Liver (tissue), 9 donors: Measurements from ENCODE around the gene RELN. TPM values are rescaled to one million over a fixed set of nuclear protein-coding genes. Genes with fewer than 3 reads are reported as not detected.

Source experiments
- DNase-seq: peaks from one replicate; pipeline ENCODE4 v3.0.0-alpha.2; 2017; ENCODE audit warnings: low spot score
- H3K27ac ChIP-seq, 2 donors: one replicate each; pipeline ENCODE4 v1.7.0; 2013; ENCODE audit warnings: inconsistent platforms in 2 of 2, low read length in 2 of 2, control low read depth in 1 of 2, low read depth in 1 of 2, mild to moderate bottlenecking in 1 of 2
- H3K27me3 ChIP-seq, 4 donors: one replicate each; pipeline versions ENCODE4 v1.6.1 to v1.7.0; 2013; ENCODE audit warnings: low read length in 3 of 4, inconsistent platforms in 1 of 4, mild to moderate bottlenecking in 1 of 4, moderate library complexity in 1 of 4; ENCODE audit not compliant: control insufficient read depth in 4 of 4, insufficient read depth in 4 of 4
- H3K36me3 ChIP-seq, 4 donors: one replicate each; pipeline versions ENCODE4 v1.6.1 to v1.7.0; 2013; ENCODE audit warnings: low read length in 3 of 4, mild to moderate bottlenecking in 3 of 4, low read depth in 1 of 4, moderate library complexity in 1 of 4; ENCODE audit not compliant: control insufficient read depth in 4 of 4, insufficient read depth in 3 of 4
- H3K4me1 ChIP-seq, 4 donors: one replicate each; pipeline versions ENCODE4 v1.6.1 to v1.7.0; 2013; ENCODE audit warnings: low read length in 3 of 4, mild to moderate bottlenecking in 3 of 4, moderate library complexity in 1 of 4; ENCODE audit not compliant: control insufficient read depth in 4 of 4, insufficient read depth in 4 of 4
- H3K4me3 ChIP-seq, 3 donors: one replicate each; pipeline versions ENCODE4 v1.6.1 to v1.7.0; 2013; ENCODE audit warnings: low read length in 3 of 3, control low read depth in 1 of 3, low read depth in 1 of 3, mild to moderate bottlenecking in 1 of 3
- H3K9ac ChIP-seq, 2 donors: one replicate each; pipeline ENCODE4 v1.7.0; 2013; ENCODE audit warnings: low read length in 2 of 2, mild to moderate bottlenecking in 2 of 2, moderate library complexity in 2 of 2, control low read depth in 1 of 2, low read depth in 1 of 2
- H3K9me3 ChIP-seq, 4 donors: one replicate each; pipeline versions ENCODE4 v1.6.1 to v1.7.0; 2013; ENCODE audit warnings: low read length in 3 of 4; ENCODE audit not compliant: control insufficient read depth in 4 of 4
- CTCF ChIP-seq: fragments of 150-350 bp; IDR thresholded peaks from 2 replicates; pipeline ENCODE4 v1.5.1; 2017; ENCODE audit warnings: improper control_type of control experiment, low read depth, low read length; ENCODE audit not compliant: missing input control
- EGR1 ChIP-seq, 2 donors: IDR thresholded peaks; 2 replicates each; pipeline ENCODE4 v1.6.1; 2016 to 2018; ENCODE audit warnings: antibody characterized with exemption in 2 of 2, low read depth in 2 of 2
- FOXA1 ChIP-seq: IDR thresholded peaks from 2 replicates; pipeline ENCODE4 v1.6.1; 2016; ENCODE audit warnings: antibody characterized with exemption
- FOXA2 ChIP-seq: IDR thresholded peaks from 2 replicates; pipeline ENCODE4 v1.6.1; 2016; ENCODE audit warnings: antibody characterized with exemption
- GABPA ChIP-seq, 2 donors: IDR thresholded peaks in 1 of 2; conservative IDR thresholded peaks in 1 of 2; 2 replicates each; pipeline ENCODE4 v1.6.1; 2016; ENCODE audit warnings: antibody characterized with exemption in 2 of 2, mild to moderate bottlenecking in 1 of 2, moderate library complexity in 1 of 2
- HNF4A ChIP-seq, 2 donors: conservative IDR thresholded peaks; 2 replicates each; pipeline ENCODE4 v1.6.1; 2016; ENCODE audit warnings: antibody characterized with exemption in 2 of 2, mild to moderate bottlenecking in 2 of 2
- HNF4G ChIP-seq: IDR thresholded peaks from 2 replicates; pipeline ENCODE4 v1.6.1; 2016; ENCODE audit warnings: antibody characterized with exemption
- JUND ChIP-seq, 2 donors: IDR thresholded peaks; 2 replicates each; pipeline ENCODE4 v1.6.1; 2016; ENCODE audit warnings: antibody characterized with exemption in 2 of 2
- MAX ChIP-seq: IDR thresholded peaks from 2 replicates; pipeline ENCODE4 v1.6.1; 2016; ENCODE audit warnings: antibody characterized with exemption
- NR2F2 ChIP-seq: IDR thresholded peaks from 2 replicates; pipeline ENCODE4 v1.6.1; 2016; ENCODE audit warnings: antibody characterized with exemption
- RAD21 ChIP-seq, 2 donors: IDR thresholded peaks; 2 replicates each; pipeline ENCODE4 v1.6.1; 2016; ENCODE audit warnings: antibody characterized with exemption in 2 of 2, mild to moderate bottlenecking in 2 of 2
- RXRA ChIP-seq, 2 donors: IDR thresholded peaks; 2 replicates each; pipeline ENCODE4 v1.6.1; 2017 to 2018; ENCODE audit warnings: antibody characterized with exemption in 2 of 2, mild to moderate bottlenecking in 1 of 2
- SP1 ChIP-seq: IDR thresholded peaks from 2 replicates; pipeline ENCODE4 v1.6.1; 2018; ENCODE audit warnings: antibody characterized with exemption, mild to moderate bottlenecking
- TAF1 ChIP-seq: conservative IDR thresholded peaks from 2 replicates; pipeline ENCODE4 v1.6.1; 2016; ENCODE audit warnings: antibody characterized with exemption, mild to moderate bottlenecking
- YY1 ChIP-seq: IDR thresholded peaks from 2 replicates; pipeline ENCODE4 v1.6.1; 2016; ENCODE audit warnings: antibody characterized with exemption, mild to moderate bottlenecking
- ZBTB33 ChIP-seq: IDR thresholded peaks from 2 replicates; pipeline ENCODE4 v1.6.1; 2016; ENCODE audit warnings: antibody characterized with exemption
- WGBS: extraction: QIAGEN DNeasy Blood & Tissue Kit; methylation state at CpG from one replicate; pipeline ENCODE4 v1.1.7; 2013; 5-methylcytosine and 5-hydroxymethylcytosine counted together
- polyA plus RNA-seq, 2 donors: library from polyadenylated mRNA; stranded (reverse) in 1 of 2; unstranded in 1 of 2; fragments of 200-250 nt in 1 of 2; fragments of >200 nt in 1 of 2; fragmentation: Nextera tagmentation in 1 of 2; extraction: Ambion mirVana in 1 of 2; gene quantifications; one replicate each; pipeline versions ENCODE4 v1.2.1 to v1.2.3, GENCODE V29; 2013 to 2015
- total RNA-seq, 2 donors: library from RNA; depleted of rRNA; stranded (reverse); fragments of >200 nt; gene quantifications; one replicate each; pipeline ENCODE4 v1.2.3, GENCODE V29; 2014
- TF ChIP-seq, protein P1 (sequence below): IDR thresholded peaks from 2 replicates; pipeline ENCODE4 v1.6.1; 2016; ENCODE audit warnings: antibody characterized with exemption
- TF ChIP-seq, protein P2 (sequence below): IDR thresholded peaks from 2 replicates; pipeline ENCODE4 v1.6.1; 2016; ENCODE audit warnings: antibody characterized with exemption, mild to moderate bottlenecking
- donor health status: healthy.
- donor health status: healthy.
- donor health status: healthy.
- donor health status: healthy.
- donor health status: healthy.

Gene RELN
- total and polyA plus RNA-seq, 4 donors = 10.0 to 69.8 (median 28.4) TPM

DNA sequence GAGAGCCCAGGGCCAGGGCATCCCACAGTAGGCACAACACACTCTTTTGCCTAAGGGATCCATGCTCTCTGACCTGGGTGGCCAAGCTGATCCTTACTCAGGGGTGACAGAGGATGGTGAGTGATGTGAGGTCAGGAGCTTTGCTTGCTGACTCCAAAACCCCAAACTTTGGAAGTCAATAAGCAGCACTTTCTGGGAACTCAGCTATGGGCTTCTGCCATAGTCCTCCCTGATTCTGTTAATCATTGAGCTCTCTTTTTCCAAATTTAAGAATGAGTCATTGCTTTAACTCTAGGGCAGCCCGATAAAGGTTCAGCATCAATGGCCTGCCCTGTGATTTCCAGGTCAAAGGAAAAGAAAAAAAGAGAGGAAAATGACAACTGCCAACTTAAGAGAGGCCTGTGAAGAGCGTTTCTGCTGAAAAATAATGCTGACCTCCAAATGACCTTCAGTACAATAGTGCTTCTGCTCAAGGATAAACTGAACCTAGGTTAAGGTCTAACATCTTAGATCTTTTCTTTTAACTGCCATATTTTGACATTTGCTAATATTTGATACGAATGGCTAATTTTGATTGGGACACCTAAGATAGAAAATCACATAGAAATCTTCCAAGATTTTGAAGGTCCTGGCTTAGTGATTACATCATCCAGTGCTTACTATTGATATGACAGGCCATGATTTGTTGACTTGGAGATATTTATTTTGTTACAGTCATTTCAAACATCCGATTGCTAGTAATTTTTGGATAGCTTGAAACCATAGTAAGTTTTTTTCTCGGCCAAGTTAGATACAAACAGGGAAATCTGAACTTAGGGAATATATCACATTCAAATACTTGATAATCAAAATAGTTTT lies 20.8 kb upstream of the RELN start:
- WGBS = 32% methylated on average over 5 of the region's 5 CpGs
- peak overlapping the region in 1 of 2 donors; percentile 20 for H3K9ac ChIP-seq
- TF ChIP-seq ZBTB33 (peak; percentile 81), YY1 (peak; percentile 92), FOXA1 (peak; percentile 90), RAD21 (IDR thresholded peaks at IDR 0.05) (peak; percentile 31 to 64), JUND (IDR thresholded peaks at IDR 0.05) (peak; percentile 98 to 99), MAX (peak; percentile 86), EGR1 (IDR thresholded peaks at IDR 0.05; ENCODE audit: low read depth in 2 of 2) (peak in 1 of 2 donors; percentile 83), GABPA (IDR thresholded peaks at IDR 0.05 in 1 of 2, conservative IDR thresholded peaks at IDR 0.05 in 1 of 2) (peak in 1 of 2 donors; percentile 63), FOXA2 (peak; percentile 89), HNF4G (peak; percentile 17), NR2F2 (no peak), TAF1 (no peak), CTCF (no peak), RXRA (IDR thresholded peaks at IDR 0.05) (peak; percentile 83 to 97), HNF4A (conservative IDR thresholded peaks at IDR 0.05) (peak; percentile 73 to 92), SP1 (peak; percentile 78)
- TF ChIP-seq, protein P1, sequence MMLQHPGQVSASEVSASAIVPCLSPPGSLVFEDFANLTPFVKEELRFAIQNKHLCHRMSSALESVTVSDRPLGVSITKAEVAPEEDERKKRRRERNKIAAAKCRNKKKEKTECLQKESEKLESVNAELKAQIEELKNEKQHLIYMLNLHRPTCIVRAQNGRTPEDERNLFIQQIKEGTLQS = peak; percentile 90
- TF ChIP-seq, protein P2, sequence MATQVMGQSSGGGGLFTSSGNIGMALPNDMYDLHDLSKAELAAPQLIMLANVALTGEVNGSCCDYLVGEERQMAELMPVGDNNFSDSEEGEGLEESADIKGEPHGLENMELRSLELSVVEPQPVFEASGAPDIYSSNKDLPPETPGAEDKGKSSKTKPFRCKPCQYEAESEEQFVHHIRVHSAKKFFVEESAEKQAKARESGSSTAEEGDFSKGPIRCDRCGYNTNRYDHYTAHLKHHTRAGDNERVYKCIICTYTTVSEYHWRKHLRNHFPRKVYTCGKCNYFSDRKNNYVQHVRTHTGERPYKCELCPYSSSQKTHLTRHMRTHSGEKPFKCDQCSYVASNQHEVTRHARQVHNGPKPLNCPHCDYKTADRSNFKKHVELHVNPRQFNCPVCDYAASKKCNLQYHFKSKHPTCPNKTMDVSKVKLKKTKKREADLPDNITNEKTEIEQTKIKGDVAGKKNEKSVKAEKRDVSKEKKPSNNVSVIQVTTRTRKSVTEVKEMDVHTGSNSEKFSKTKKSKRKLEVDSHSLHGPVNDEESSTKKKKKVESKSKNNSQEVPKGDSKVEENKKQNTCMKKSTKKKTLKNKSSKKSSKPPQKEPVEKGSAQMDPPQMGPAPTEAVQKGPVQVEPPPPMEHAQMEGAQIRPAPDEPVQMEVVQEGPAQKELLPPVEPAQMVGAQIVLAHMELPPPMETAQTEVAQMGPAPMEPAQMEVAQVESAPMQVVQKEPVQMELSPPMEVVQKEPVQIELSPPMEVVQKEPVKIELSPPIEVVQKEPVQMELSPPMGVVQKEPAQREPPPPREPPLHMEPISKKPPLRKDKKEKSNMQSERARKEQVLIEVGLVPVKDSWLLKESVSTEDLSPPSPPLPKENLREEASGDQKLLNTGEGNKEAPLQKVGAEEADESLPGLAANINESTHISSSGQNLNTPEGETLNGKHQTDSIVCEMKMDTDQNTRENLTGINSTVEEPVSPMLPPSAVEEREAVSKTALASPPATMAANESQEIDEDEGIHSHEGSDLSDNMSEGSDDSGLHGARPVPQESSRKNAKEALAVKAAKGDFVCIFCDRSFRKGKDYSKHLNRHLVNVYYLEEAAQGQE = peak; percentile 75
- no peak overlapping the region for H3K4me3 ChIP-seq
- H3K27ac ChIP-seq = peak overlapping the region; percentile 61 to 69
- no peaks in the 10 kb centered on the region for H3K27me3 ChIP-seq
- H3K4me1 ChIP-seq = peaks cover 0 to 10% (median 3%) of the 10 kb centered on the region in 4 donors
- no peaks in the 10 kb centered on the region for H3K9me3 ChIP-seq
- no peak for DNase-seq
- no peaks in the 10 kb centered on the region for H3K36me3 ChIP-seq
